Fibroblast of lung (primary cell): ENCODE measurements around the gene ROR2.

ENCODE experiments used
- EZH2 ChIP-seq: IDR thresholded peaks from 2 replicates; pipeline ENCODE4 v1.5.1; 2012; ENCODE audit warnings: low read length, control low read depth, mild to moderate bottlenecking; ENCODE audit errors: missing control alignments
- TF ChIP-seq, protein P1 (sequence below), 2 donors: IDR thresholded peaks in 1 of 2; conservative IDR thresholded peaks in 1 of 2; 1 replicate in 1 of 2; 2 replicates in 1 of 2; pipeline ENCODE4 v1.5.1; 2011 to 2012; ENCODE audit warnings: low read length in 2 of 2, control low read depth in 1 of 2, inconsistent platforms in 1 of 2, low read depth in 1 of 2, mild to moderate bottlenecking in 1 of 2

GRCh38 chr9:91603932-91604331 is 346.1 kb downstream of the ROR2 start:
- TF ChIP-seq, protein P1, sequence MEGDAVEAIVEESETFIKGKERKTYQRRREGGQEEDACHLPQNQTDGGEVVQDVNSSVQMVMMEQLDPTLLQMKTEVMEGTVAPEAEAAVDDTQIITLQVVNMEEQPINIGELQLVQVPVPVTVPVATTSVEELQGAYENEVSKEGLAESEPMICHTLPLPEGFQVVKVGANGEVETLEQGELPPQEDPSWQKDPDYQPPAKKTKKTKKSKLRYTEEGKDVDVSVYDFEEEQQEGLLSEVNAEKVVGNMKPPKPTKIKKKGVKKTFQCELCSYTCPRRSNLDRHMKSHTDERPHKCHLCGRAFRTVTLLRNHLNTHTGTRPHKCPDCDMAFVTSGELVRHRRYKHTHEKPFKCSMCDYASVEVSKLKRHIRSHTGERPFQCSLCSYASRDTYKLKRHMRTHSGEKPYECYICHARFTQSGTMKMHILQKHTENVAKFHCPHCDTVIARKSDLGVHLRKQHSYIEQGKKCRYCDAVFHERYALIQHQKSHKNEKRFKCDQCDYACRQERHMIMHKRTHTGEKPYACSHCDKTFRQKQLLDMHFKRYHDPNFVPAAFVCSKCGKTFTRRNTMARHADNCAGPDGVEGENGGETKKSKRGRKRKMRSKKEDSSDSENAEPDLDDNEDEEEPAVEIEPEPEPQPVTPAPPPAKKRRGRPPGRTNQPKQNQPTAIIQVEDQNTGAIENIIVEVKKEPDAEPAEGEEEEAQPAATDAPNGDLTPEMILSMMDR (conservative IDR thresholded peaks at IDR 0.05 in 1 of 2, IDR thresholded peaks at IDR 0.05 in 1 of 2; ENCODE audit: low read depth in 1 of 2, low read length in 2 of 2), result no peak
- TF ChIP-seq EZH2, result no peak
